HG02571 (cell line): ENCODE data around the gene CUL9.
A peak's percentile ranks its signal among the peaks of the same experiment; 100 is the strongest.

ENCODE experiments used
- ATAC-seq: cut with Tn5 transposase; IDR thresholded peaks from one replicate; pipeline ENCODE4 v1.9.1; 2021; ENCODE audit warnings: mild to moderate bottlenecking, moderate library complexity; ENCODE audit not compliant: unreplicated experiment

CUL9 gene

DNA sequence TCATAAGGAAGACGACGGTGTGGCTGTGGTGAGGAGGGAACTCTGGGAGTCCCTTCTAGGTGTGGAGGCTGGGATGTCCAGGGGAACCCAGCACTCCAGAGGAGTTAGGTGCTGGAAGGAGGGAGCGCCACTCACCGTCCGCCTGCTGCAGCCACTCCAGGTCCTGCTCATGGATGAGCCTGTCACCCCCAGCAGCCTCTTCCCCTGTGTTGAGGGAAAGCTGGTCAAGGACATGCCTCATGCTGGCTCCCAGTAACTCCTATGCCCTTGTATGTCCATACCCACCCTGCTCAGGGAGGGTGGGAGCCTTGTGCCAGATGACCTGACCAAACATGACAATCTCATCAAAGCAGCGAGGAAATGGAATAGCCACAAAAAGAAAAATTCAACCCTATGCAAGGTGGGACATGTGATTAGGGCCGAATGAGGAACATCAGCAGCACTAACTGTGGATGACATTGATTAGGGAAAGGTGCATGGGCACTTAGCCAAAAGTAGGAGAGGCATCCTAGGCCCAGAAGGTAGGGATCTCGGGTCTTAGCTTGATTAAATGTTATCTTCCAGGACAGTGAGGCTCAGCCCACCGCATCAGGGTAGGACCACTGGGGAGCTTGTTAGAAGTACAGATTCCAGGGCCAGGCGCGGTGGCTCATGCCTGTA is 44.3 kb downstream of the CUL9 start:
- no peak for ATAC-seq

DNA sequence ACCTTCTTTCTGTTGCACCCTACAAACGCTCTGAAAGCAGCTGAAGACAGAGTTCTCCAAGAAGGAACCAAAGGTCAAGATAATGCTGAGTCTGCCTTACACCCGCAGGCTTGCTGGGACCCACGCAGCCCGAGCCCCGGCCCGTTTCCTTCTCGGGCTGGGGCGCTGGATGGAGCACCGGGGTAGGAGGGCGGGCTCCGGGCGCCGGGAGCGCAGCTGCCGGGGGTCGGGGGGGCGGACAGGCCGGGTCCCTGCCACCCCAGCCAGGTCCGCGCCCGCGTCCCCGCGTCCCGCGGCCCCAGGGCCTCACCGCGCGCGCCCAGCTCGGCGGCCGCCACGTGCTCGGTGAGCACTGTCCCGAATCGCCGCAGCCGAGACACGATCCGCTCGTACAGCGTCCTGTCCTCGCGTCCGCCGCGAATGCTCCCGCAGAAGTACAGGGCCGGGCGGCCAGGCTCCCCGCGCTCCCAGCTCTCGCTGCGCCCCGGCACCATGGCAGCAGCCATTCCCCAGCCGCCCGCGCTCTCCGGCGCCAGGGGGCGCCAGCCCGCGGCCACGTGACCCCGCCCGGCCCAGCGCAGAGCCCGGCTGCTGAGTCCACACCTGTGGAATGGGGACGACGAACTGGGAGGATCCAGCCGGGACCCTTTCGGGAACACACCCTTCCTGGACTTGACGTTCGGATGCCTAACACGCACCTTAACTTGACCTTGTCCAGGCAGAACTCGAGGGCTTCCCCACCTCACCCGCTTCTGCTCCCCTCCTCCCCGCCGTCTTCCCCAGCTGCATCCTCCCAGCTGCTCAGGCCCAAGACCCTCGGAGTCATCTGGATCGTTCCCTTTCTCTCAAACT is 47.2 kb downstream of the CUL9 start, which contains the start of gene DNPH1:
Gene DNPH1, minus strand, starts transcription at position 531 of the 852 bp plus-strand sequence. Its CDS starts 25 bp downstream, at position 506.
- peak; percentile 78 for ATAC-seq

DNA sequence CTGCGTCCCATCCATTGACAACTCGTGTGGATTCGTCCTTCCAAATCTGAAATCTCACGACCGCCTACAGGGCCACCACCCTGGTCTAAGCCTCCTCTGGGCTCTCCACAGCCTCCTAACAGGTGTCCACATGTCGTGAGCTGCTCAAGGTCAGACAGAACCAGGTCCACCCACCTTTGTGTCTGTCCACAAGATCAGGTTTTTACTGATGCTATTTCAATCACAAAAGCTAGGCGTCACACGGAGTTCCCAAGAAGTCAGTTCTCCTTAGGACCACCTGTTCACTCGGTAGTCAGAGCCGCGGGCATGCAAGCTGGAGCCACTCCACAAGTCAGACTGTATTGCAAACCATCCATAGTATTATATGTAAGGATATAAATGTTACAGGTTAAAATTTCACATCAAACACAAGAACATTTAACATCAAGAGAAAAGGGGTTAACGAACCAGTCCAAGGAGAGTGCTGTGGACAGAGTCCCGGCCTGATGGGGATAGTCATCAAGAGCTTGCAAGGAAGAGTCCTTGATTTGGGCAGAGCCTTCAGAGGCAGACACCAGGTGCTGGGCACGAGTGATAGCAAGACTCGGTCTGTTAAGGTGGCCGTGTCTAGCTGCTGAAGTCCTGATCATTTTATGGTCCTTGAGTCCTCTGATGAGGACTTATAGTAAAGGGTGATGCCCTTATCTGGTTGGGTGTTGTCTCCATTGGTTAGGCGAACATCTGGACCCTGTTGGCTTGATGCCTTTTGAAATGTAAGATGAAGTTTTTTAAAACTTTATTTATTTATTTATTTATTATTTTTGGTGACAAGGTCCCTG is 48.0 kb downstream of the CUL9 start:
- ATAC-seq = no peak

DNA sequence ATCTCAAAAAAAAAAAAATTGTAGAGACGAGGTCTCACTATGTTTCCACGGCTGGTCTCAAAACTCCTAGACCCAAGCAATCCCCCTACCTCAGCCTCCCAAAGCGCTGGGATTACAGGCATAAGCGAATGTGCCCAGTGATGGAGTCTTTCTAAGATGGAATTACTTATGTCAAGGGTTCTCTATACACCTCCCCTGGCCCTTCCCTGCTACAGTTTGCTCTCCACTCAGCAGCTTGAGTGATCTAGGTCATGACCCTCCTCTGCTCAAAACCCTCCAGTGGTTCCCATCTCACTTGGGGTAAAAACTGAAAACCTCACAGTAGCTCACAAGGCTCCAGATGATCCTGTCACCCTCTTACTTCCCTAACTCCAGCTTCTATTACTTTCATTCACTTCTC is 49.1 kb downstream of the CUL9 start:
- ATAC-seq = no peak

DNA sequence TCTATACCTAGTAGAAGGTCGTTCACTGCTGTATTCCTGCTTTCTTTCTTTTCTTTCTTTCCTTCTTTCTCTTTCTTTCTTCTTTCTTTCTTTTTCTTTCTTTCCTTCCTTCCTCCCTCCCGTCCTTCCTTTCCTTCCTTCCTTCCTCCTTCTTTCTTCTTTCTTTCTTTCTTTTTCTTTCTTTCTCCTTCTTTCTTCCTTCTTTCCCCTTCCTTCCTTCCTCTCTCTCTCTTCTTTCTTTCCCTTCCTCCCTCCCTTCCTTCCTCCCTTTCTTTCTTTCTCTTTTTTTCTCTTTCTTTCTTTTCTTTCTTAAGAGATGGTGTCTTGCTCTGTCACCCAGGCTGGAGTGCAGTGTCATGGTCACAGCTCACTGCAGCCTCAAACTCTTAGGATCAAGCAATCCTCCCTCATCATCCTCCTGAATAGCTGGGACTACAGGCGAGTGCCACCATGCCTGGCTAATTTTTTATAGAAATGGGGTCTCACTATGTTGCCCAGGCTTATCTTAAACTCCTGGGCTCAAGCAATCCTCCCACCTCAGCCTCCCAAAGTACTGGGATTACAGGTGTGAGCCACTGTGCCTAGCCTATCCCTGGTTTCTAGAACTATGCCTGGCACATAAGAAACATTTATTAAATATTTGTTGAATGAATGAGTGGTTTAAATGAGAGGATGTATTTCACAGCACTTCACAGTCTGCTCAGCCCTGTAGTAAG is 49.9 kb downstream of the CUL9 start:
- no peak for ATAC-seq

DNA sequence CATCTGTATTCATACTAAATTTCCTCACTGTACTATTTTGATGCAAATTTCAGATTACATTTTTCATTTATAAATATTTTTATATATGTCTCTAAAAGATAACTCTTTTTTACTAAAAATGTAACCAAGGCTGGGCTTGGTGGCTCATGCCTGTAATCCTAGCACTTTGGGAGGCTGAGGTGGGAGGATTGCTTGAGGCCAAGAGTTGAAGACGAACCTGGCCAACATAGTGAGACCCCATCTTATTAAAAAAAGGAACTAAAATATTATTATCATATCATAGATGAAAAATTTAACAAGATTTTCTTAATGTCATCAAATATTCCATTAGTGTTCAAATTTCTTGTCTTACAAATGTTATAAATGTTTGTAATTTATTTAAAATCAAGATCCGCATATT is 53.8 kb downstream of the CUL9 start:
- no peak for ATAC-seq

DNA sequence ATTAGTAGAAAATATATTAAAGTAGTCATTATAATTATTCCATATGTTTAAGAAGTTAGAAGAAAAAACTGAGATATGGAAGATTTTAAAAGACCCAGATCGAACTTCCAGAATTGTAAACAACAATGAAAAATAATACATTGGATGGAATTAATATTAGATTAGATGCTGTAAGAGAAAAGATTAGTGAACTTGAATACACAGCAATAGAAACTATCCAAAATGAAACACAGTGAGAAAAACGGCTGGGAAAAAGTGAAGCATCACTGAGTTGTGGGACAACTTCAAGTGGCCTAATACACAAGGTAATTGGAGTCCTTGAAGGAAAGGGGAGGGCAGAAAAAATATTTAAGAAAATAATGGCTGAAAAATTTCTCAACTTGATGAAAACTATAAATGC is 57.1 kb downstream of the CUL9 start:
- ATAC-seq = no peak

DNA sequence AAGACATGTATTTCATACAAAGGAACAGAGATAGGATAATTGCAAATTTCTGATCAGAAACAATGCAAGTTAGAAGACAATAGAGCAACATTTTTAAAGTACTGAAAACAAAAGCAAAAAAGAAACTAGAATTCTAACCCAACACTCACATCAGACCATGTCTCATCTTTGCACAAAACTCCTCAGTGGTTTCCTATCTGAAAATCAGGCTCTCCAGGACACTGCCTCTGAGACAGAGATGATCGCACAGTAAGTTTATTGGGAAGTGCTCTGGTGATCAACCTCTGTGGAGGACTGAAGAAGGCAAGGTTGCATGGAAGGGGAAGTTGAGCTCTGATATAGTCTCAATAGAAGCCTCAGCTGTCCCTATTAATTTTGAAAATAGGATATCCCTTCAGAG is 59.0 kb downstream of the CUL9 start:
- ATAC-seq = no peak

DNA sequence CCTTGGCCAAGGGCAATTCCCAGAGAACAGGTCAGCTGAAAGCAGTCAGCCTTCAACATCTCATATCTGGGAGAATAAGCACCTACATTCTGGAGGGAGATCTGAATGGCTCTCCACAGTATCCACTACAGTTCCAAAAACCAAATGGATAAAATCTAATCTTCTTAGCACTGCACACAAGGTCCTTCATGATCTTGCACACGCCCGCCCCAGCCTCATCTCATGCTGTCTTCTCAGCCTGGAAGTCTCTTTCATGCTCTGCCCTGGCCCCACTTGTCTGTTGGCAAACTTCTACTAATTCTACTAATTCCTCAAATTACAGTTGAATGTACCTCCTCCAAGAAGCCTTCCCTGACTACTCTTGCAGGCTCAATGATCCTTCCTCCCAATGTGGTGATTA is 59.5 kb downstream of the CUL9 start:
- no peak for ATAC-seq

DNA sequence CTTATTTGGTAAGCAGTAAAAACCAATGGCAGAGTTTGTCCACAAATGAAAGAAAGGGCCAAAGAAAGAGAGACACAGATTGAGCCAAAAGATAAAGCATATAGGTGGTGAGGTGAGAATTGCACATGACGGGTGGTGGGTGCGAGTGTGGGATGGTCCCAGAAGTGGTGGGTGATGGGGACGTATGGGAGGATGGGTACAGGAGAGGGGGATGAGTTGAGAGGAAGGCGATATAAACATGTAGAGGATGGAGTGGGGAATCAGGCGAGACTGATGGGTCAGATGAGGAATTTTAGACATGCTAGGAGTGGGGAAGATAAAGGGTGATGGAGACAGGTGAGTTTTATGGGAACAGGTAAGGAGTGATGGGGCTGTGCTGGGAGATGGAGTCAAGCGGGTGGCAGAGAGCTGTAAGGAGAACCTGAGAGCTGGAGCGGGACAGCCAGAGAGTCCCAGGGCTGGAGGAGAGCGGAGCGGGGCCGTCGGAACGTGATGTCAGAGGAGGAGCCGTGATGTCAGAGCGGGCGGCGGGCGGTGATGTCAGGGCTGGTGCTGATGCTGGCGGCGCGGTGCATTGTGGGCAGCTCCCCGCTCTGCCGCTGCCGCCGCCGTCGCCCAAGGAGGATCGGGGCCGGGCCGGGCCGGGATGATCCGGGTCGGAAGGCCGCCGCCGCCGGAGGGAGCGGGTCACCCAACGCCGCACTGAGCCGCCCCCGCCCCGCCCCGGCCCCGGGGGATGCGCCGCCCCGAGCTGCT is 61.1 kb downstream of the CUL9 start, which contains the start of gene TTBK1:
Gene TTBK1, plus strand, starts transcription at position 574 of the 756 bp plus-strand sequence. CDS start 3,180 bp downstream, outside the sequence.
- no peak for ATAC-seq

DNA sequence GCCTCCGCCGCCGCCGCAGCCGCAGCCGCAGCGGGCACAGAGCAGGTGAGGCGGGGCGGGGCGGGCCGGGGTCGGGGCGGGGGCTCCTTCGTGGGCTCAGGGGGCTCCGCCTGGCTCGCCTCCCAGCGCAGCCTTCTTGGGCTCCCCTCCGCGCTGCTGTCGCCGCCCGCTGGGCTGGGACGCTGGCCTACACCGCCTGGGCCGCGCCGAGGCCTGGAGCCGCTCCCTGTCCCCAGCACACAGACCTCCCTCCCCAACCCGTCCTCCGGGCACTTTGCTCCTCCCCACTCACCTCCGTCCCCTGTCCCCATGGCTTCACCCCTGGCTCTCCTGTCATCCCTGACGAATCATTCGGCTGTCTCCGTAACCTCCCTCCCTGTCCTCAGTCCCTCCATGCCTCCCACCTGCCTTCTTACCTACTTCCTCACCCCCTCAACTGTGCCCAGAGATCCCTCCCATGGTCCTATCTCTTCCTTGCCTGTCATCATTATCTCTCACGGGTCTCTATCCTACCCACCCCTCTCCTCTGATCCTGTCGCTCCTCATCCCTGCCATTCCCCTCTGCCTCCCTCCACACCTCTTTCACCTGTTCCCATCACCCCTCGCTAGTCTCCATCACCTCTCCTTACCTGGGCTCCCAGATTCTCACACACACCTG is 61.8 kb downstream of the CUL9 start:
- ATAC-seq = no peak

DNA sequence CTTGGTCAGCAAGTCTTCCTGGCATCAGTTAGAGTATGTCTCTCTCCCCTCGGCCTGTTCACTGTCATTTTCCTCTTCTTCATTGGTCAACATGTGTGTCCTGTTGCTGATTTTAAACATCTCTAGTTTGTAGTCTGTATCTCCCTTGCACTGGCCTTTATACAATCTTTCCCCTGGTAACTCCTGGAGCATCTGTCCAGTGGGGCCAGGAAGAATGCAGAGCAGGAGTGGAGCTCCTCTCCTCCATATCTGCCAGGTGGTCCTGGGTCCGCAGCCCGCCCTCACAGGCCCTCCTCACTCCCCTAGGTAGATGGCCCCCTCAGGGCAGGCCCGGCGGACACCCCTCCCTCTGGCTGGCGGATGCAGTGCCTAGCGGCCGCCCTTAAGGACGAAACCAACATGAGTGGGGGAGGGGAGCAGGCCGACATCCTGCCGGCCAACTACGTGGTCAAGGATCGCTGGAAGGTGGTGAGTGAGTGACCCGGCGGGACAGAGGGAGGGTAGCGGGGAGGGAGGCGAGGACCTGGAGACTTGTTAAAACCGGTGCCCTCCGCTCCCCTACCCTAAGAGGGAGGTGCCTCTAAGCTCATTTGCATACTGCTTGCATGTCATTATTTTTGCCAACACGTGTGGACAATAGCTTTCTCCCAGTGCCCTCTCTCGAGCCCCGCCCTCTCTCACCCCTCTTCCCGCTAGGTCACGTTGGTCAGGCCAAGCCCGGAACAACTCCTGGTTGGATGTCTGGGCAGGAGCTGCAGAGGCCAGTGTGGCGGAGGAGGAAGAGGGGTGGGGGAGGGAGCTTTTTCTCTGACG is 64.5 kb downstream of the CUL9 start:
- peak; percentile 29 for ATAC-seq

DNA sequence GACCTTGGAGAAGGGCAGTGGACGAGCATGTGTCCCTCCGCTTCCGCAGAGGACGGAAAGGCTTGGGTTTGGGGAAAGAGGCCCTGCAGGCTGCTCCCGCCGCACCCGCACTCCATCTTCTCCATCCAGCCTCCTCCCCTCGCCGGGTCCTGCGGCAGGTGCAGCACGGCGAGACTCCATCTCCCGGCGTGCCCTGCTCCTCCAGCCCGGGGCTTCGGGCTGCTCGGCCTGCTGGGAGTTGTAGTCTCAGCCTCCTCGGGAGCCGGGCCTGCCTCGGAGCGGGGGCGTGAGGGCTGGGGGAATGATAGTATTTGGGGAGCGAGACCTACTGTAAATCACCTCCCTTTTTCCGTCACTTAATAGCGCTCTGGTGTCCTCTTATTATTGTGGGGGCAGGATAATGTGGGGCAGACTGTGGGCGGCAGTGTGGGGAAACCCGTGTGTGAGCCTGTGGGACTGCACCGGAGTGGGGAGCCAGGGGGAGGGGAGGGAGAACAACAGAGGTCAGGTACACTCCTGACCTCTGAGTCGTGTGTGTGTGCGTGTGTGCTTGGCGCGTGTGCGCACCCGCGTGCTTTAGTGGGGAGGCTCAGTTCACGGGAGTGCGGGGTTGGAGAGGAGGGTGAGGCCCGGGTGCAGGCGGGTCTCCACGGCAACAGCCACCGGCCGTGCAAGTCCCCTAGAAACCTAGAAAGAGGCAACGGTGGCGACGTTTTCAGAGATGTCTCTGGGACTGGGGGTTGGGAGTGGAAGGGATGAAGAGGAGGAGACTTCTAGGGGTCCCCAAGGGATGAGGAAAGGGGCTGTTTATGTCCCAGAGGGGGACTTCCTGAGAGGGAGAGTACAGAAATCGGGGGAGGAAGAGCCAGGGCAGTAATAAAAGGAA is 65.4 kb downstream of the CUL9 start:
- ATAC-seq = peak; percentile 84

DNA sequence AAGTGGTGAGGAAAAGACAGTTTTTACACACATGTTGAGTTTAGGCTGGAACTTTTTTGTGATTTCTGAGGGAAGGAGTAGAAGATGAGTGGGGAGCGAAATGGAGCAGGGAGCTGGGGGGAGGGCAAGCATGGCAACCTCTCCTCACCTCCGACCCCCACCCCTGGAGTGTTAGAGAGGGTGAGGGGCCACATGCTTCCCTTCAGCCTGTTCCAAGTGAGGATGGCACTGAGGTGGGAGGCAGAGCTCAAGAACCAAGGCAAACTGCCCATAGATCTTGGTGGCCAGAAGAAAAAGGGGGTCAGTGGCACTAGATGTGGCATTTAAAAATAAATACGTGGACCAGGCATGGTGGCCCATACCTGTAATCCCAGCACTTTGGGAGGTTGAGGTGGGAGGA is 66.1 kb downstream of the CUL9 start:
- no peak for ATAC-seq

DNA sequence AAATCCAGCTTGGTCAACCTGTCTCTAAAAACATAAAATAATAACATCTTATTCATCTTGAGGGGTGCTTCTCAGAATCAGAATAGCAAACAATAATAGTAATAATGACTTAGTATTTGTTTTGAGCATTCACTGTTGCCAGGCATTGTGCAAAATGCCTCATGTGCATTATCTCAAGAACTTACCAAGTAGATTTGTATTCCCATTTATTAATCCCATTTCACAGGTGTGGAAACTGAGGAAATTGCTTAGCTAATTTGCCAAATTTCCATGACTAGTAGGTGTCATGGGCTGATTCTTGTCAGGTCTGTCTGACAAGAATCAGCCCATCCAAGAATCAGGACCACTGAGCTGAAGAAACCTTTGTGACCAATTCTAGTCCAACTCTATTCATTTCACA is 66.8 kb downstream of the CUL9 start:
- no peak for ATAC-seq

DNA sequence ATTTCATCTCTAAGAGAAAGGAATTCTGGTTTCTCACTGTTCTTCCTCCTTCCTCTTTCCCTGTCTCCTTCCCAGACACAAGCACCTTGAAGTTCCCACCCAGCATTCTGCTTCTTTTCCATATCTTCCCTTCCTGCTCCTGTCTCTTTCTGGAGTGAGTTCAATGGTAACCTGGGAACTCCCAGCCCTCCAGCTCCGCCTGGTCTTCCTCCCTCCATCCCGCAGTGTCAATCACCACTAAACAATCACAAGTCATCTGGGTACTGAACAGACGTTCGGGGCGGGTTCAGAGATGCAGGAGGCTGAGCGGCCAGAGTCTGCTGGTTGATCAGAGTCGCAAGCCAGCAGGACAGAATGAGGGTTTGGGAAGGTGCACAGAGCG is 69.0 kb downstream of the CUL9 start:
- no peak for ATAC-seq

DNA sequence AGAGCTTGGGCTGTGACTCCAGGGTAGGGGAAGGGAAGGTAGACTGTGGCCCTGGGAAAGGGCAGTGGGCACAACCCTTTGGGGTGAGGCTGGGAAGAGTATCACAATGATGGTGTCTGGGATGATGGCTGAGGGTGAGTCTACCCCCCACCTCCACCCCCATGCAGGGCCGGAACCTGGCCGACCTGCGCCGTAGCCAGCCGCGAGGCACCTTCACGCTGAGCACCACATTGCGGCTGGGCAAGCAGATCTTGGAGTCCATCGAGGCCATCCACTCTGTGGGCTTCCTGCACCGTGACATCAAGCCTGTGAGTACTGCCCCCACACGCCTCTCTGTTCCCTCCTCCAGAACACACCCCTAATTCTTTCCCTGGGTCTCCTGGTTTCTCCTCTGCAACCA is 71.4 kb downstream of the CUL9 start:
- no peak for ATAC-seq
